Measurements from ENCODE around the gene ADAMTS8. TPM values are rescaled to one million over a fixed set of nuclear protein-coding genes. Genes with fewer than 3 reads are reported as not detected.
"Not testable (repeated sequence)": the region's sequence is repeated elsewhere in the genome, so short reads cannot be mapped to it uniquely, and the experiment has no call there.

ADAMTS8 gene
- polyA plus RNA-seq, 2 of the 4 experiments (the other 2 are of a cell fraction), result 0.17 to 0.26 TPM

DNA sequence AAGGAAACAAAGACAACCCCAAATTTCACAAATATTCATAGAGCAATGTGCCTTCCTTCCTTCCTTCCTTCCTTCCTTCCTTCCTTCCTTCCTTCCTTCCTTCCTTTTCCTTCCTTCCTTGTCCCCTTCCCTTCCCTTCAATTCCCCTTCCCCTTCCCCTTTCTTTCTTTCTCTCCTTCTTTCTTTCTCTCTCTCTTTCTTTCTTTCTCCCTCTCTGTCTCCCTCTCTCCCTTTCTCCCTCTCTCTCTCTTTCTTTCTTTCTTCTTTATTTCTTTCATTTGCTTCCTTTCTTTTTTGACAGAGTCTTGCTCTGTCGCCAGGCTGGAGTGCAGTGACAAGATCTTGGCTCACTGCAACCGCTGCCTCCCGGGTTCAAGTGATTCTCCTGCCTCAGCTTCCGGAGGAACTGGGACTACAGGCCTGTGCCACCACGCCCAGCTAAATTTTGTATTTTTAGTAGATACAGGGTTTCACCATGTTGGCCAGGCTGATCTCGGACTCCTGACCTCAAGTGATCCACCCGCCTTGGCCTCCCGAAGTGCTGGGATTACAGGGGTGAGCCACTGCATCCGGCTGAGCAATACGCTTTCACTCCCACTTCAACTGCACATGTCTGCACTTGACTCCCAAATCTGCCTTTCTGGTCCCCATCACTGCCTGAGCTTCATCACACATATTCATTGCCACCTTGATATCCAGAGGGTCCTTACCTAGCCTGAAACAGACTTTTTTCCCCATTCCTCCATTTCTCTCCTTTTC lies 10.2 kb upstream of the ADAMTS8 start:
- H3K4me3 ChIP-seq; ATAC-seq; H3K4me2 ChIP-seq; DNase-seq (ENCODE audit: low read depth in 1 of 2, low spot score in 1 of 2); POLR2A ChIA-PET; H3K9me3 ChIP-seq; FAIRE-seq; H3K27ac ChIP-seq: not testable (repeated sequence)
- CTCF ChIA-PET, result interaction anchor here (1.0 to 25.6 kb wide), 5 partner anchors 334 to 456 kb away, joined by 3 to 732 read pairs (median 5); no protein-coding TSS in a partner anchor
- H3K4me1 ChIP-seq, result peaks cover 12% of the 10 kb centered on the region
- 87% methylated on average over 10 of the region's 10 CpGs for WGBS (ENCODE audit: missing lambda C conversion rate)

DNA sequence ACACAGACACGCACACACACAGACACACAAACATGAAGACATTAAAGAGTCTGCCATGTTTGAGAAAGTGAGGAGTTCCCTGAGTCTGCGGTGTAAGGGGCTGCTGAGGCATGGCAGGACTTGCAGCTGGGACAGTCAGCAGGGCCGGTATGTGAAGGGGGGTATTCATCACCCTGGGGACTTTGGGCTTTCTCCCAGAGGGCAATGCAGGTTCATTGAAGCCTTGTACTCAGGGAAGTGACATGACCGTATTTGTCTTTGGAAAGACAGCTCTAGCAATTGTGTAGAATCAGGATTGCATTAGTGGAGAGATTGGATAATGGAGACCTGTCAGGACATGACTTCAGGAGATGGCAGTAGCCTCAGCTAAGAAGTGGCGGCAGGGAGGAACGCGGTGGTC lies 9.4 kb upstream of the ADAMTS8 start:
- TF ChIP-seq ZFP36 (IDR thresholded peaks at IDR 0.05; ENCODE audit: borderline replicate concordance, partially characterized antibody) (no peak), FOSL2 (IDR thresholded peaks at IDR 0.05) (no peak), FOSL2 (CRISPR knock-in tag; IDR thresholded peaks at IDR 0.05) (no peak), SREBF2 (IDR thresholded peaks at IDR 0.05) (no peak)
- CTCF ChIA-PET, result interaction anchor here (0.8 to 25.6 kb wide), 6 partner anchors 335 to 478 kb away, joined by 3 to 732 read pairs (median 4); partner anchors contain the start of gene SNX19
- H3K4me1 ChIP-seq, result peaks cover 12% of the 10 kb centered on the region
- POLR2A ChIA-PET, result no interaction called here
- ATAC-seq (no peak), DNase-seq (ENCODE audit: low read depth in 1 of 2, low spot score in 1 of 2) (no peak), FAIRE-seq (no peak)
- no peaks in the 10 kb centered on the region for H3K9me3 ChIP-seq
- no peak overlapping the region for H3K27ac ChIP-seq
- H3K4me3 ChIP-seq, result no peak overlapping the region
- WGBS (ENCODE audit: missing lambda C conversion rate), result 96% methylated on average over 7 of the region's 7 CpGs
- no peak overlapping the region for H3K4me2 ChIP-seq

DNA sequence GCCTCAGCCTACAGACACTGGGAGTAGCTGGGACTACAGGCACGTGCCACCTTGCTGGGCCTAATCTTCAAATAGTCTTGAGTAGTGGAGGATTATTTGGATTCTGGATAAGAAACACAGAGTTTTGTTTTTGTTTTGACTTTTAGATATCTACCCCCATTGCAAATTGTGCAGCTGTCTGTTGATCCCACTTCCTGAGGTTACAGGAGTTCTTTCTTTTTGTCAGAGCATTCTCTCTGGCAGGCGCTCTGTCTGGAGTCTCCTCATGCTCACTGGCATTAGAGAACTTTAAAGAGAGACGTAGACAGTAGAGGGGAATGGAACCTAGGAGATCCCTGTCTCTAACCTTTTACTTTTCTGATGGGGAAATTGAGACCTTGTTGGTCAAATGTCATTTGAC lies 7.8 kb upstream of the ADAMTS8 start:
- H3K9me3 ChIP-seq, result no peaks in the 10 kb centered on the region
- H3K4me2 ChIP-seq, result no peak overlapping the region; the same call in 1 of the 3 replicates
- peaks cover 12% of the 10 kb centered on the region for H3K4me1 ChIP-seq
- TF ChIP-seq, protein P1, sequence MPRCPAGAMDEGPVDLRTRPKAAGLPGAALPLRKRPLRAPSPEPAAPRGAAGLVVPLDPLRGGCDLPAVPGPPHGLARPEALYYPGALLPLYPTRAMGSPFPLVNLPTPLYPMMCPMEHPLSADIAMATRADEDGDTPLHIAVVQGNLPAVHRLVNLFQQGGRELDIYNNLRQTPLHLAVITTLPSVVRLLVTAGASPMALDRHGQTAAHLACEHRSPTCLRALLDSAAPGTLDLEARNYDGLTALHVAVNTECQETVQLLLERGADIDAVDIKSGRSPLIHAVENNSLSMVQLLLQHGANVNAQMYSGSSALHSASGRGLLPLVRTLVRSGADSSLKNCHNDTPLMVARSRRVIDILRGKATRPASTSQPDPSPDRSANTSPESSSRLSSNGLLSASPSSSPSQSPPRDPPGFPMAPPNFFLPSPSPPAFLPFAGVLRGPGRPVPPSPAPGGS (IDR thresholded peaks at IDR 0.05), result no peak
- TF ChIP-seq, protein P2, sequence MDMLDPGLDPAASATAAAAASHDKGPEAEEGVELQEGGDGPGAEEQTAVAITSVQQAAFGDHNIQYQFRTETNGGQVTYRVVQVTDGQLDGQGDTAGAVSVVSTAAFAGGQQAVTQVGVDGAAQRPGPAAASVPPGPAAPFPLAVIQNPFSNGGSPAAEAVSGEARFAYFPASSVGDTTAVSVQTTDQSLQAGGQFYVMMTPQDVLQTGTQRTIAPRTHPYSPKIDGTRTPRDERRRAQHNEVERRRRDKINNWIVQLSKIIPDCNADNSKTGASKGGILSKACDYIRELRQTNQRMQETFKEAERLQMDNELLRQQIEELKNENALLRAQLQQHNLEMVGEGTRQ (IDR thresholded peaks at IDR 0.05), result no peak
- TF ChIP-seq GATA3 (IDR thresholded peaks at IDR 0.05; ENCODE audit: borderline replicate concordance), result no peak
- no peak for TF ChIP-seq NR3C1 (IDR thresholded peaks at IDR 0.05)
- TF ChIP-seq CBX2 (IDR thresholded peaks at IDR 0.05; ENCODE audit: borderline replicate concordance, low read depth), result no peak
- no peak for TF ChIP-seq POLR2AphosphoS2 (conservative IDR thresholded peaks at IDR 0.05; ENCODE audit: low read length)
- TF ChIP-seq CHD4 (IDR thresholded peaks at IDR 0.05; ENCODE audit: borderline replicate concordance), result no peak
- TF ChIP-seq, protein P3, sequence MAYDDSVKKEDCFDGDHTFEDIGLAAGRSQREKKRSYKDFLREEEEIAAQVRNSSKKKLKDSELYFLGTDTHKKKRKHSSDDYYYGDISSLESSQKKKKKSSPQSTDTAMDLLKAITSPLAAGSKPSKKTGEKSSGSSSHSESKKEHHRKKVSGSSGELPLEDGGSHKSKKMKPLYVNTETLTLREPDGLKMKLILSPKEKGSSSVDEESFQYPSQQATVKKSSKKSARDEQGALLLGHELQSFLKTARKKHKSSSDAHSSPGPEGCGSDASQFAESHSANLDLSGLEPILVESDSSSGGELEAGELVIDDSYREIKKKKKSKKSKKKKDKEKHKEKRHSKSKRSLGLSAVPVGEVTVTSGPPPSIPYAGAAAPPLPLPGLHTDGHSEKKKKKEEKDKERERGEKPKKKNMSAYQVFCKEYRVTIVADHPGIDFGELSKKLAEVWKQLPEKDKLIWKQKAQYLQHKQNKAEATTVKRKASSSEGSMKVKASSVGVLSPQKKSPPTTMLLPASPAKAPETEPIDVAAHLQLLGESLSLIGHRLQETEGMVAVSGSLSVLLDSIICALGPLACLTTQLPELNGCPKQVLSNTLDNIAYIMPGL (CRISPR knock-in tag; IDR thresholded peaks at IDR 0.05; ENCODE audit: borderline replicate concordance), result no peak
- TF ChIP-seq BHLHE40 (IDR thresholded peaks at IDR 0.05; ENCODE audit: low read depth, low read length), result no peak
- TF ChIP-seq RNF2 (IDR thresholded peaks at IDR 0.05; ENCODE audit: borderline replicate concordance, low read depth), result no peak
- TF ChIP-seq, protein P4, sequence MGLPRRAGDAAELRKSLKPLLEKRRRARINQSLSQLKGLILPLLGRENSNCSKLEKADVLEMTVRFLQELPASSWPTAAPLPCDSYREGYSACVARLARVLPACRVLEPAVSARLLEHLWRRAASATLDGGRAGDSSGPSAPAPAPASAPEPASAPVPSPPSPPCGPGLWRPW (IDR thresholded peaks at IDR 0.05), result no peak
- TF ChIP-seq ESRRA (IDR thresholded peaks at IDR 0.05; ENCODE audit: borderline replicate concordance, low read length), result no peak
- TF ChIP-seq CBX8 (IDR thresholded peaks at IDR 0.05), result no peak
- TF ChIP-seq KDM5A (IDR thresholded peaks at IDR 0.05), result no peak
- TF ChIP-seq, protein P5, sequence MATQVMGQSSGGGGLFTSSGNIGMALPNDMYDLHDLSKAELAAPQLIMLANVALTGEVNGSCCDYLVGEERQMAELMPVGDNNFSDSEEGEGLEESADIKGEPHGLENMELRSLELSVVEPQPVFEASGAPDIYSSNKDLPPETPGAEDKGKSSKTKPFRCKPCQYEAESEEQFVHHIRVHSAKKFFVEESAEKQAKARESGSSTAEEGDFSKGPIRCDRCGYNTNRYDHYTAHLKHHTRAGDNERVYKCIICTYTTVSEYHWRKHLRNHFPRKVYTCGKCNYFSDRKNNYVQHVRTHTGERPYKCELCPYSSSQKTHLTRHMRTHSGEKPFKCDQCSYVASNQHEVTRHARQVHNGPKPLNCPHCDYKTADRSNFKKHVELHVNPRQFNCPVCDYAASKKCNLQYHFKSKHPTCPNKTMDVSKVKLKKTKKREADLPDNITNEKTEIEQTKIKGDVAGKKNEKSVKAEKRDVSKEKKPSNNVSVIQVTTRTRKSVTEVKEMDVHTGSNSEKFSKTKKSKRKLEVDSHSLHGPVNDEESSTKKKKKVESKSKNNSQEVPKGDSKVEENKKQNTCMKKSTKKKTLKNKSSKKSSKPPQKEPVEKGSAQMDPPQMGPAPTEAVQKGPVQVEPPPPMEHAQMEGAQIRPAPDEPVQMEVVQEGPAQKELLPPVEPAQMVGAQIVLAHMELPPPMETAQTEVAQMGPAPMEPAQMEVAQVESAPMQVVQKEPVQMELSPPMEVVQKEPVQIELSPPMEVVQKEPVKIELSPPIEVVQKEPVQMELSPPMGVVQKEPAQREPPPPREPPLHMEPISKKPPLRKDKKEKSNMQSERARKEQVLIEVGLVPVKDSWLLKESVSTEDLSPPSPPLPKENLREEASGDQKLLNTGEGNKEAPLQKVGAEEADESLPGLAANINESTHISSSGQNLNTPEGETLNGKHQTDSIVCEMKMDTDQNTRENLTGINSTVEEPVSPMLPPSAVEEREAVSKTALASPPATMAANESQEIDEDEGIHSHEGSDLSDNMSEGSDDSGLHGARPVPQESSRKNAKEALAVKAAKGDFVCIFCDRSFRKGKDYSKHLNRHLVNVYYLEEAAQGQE (IDR thresholded peaks at IDR 0.05), result no peak
- no peak for DNase-seq (ENCODE audit: low read depth in 1 of 2, low spot score in 1 of 2)
- ChIA-PET CTCF (interaction anchor here (2.3 to 25.6 kb wide), 4 partner anchors 391 to 461 kb away, joined by 22 to 732 read pairs (median 141); no protein-coding TSS in a partner anchor), POLR2A (no interaction called here)
- H3K4me3 ChIP-seq, result no peak overlapping the region
- H3K27ac ChIP-seq, result peak overlapping the region; percentile 84 to 87
- WGBS (ENCODE audit: missing lambda C conversion rate), result 91% methylated on average over 3 of the region's 3 CpGs
- no peak for FAIRE-seq
- ATAC-seq, result no peak

All from A549 (cell line).